Measurements from ENCODE around the gene NXPH4.
A peak's percentile ranks its signal among the peaks of the same experiment; 100 is the strongest.

Gene NXPH4

DNA sequence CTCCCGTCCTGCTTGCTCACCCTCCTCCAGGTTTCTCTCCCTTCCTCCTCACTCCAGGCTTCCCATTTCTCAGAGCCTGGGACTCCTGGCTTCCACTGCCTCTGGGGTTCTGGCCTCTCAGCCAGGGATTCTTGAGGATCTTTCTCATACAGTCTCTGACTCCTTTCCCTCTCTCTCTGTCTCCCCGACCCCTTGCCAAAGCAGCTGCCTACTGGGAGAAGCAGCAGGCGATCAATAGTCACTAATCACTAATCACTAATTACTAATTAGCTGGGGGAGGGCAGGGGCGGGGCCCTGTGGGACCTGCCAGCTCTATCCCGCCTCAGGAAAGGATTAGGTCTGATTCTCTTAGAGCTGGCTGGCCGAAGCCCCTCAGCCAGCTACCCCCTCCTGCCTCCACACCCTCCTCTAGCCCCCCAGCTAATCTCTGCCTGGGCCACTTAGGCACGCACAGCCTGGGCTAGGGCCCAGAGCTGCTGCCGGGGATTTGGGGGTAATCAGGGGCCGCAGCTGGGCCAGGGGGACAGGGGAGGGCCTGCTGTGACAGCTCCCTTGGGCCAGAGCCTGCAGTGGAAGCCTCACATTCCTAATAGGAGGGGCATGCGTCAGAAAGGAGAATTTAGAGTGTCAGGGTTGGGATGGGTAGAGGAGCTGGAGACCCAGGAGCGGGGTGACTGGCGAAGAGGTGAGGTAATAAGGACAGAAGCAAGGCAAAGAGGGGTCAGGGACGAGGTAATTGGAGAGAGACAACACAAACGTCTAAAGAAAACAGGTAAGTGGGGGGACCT lies 2.8 kb downstream of the NXPH4 start:
- no peak for DNase-seq (ENCODE audit: low read depth)

- no peak for DNase-seq (ENCODE audit: low read depth)
Measured at GRCh38 chr12:57219993-57220754, 3.6 kb downstream of the NXPH4 start.

GRCh38 chr12:57220770-57221168 lies 4.2 kb downstream of the NXPH4 start:
- DNase-seq (ENCODE audit: low read depth): no peak

GRCh38 chr12:57221169-57221917 lies 4.7 kb downstream of the NXPH4 start:
- DNase-seq (ENCODE audit: low read depth): no peak

GRCh38 chr12:57222286-57223190 lies 5.9 kb downstream of the NXPH4 start:
- DNase-seq (ENCODE audit: low read depth): no peak

DNA sequence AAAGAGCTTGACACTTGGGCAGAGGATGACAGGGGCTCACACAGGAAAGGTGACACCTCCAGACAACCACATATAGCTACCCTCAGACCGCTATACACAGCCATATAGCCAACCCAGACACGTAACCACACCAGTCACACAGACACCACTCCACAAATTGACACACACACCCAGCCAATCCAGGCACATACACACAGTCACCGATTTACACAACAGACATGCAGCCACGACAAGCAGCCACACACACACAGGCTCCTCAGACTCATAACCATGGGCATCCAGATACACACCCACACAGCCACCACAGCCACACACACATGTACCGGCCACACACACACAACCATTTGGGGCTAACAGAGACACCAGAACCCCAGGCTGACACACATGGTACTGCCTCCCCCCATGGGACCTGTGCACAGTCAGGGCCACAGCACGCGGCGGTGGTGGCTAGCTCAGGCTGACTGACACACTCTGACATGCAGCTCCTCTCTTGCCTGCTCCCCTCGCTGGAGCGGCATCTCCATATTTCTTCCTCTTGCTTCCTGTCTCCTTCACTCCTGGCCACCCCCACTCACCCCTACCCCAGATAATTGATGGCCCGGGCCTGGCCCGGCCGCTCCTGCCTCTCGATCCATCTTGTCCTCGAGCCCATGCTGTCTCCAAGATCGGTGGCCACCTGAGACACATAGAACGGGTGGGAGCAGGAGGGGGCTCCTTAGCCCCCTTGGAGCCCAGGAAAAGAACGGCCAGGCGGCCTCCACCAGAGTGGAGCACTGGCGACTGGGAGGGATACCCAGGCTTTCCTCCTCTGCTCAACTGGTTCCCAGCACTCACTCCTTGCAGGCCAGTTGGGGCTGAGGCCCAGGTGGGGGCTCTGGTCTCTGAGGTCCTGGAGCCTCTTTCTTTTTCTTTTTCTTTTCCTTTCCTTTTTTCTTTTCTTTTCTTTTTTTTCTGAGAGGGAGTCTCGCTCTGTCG lies 6.9 kb downstream of the NXPH4 start:
- DNase-seq (ENCODE audit: low read depth): no peak

DNA sequence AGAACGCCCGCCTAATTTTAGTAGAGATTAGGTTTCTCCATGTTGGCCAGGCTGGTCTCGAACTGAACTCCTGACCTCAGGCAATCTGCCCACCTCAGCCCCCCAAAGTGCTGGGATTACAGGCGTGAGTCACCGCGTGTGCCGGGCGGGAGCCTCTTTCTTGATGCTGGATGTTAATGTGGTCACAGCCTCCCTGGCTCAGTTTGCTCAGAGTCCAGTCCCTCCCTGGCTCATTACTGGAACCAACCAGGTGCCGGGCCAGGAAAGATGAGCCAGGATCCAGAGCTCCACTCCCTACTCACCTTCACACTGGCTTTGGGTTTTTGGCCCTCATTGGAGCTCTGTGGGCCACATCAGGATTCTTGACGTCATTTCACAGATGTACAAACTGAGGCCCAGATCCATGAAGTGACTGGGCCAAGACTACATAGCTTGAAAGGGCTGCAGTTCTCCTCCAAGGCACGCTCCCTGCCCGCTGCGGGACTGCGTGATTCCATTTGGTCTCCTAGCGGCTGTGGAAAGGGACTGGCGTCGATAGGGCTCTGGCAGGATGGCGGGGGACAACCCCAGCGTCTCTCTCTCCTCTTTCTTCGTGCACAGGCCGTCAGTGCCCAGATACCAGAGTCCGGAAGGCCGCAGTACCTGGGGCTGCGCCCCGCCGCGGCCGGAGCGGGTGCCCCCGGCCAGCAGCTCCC lies 7.8 kb downstream of the NXPH4 start:
- no peak for DNase-seq (ENCODE audit: low read depth)

DNA sequence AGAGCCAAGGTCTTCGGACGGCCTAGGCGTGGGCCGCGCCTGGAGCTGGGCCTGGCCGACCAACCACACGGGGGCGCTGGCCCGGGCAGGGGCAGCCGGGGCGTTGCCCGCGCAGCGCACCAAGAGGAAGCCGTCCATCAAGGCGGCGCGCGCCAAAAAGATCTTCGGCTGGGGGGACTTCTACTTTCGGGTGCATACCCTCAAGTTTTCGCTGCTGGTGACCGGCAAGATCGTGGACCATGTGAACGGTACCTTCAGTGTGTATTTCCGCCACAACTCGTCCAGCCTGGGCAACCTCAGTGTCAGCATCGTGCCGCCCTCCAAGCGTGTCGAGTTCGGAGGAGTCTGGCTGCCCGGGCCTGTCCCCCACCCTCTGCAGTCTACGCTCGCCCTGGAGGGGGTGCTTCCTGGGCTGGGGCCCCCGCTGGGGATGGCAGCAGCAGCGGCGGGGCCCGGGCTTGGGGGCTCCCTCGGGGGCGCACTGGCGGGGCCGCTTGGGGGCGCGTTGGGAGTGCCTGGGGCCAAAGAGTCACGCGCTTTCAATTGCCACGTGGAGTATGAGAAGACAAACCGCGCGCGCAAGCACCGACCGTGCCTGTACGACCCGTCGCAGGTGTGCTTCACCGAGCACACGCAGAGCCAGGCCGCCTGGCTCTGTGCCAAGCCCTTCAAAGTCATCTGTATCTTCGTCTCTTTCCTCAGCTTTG lies 8.5 kb downstream of the NXPH4 start:
- no peak for DNase-seq (ENCODE audit: low read depth)

GRCh38 chr12:57225680-57226210 lies 9.2 kb downstream of the NXPH4 start:
- DNase-seq (ENCODE audit: low read depth): no peak

DNA sequence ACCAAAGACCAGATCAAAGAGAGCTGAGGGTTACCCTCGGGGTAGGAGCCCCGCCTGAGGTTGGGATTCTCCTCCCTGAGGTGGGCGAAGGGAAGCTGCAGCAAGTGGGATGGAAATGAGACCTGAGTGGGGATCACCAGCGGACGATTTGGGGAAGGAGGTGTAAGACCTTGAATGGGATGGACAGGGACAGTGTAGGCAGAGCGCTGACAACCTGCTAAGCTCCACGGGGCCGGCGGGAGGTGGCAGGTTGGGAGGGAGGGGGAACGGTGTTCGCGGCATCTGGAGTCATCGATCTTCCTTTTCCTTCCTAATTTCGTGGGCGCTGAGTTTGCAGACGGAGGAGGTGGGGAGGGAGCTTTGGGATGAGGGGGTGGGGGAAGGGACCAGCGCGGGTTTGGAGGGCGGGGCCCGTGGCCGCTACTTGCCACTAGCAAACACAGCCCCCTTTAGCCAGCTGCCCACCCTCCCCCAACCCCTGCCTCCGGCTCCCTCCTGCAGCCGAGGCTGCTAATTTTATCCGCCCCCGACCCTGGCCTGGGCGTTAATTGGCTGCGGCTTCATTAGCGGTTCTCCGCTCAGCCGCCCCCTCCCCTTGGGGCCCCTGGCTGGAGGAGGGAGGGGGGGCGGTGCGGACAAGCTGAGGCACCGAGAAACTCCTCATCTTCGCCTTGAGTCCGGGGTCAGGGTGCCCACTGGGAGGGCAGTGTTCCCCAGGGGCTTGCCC lies 10.2 kb downstream of the NXPH4 start:
- DNase-seq (ENCODE audit: low read depth): no peak

DNA sequence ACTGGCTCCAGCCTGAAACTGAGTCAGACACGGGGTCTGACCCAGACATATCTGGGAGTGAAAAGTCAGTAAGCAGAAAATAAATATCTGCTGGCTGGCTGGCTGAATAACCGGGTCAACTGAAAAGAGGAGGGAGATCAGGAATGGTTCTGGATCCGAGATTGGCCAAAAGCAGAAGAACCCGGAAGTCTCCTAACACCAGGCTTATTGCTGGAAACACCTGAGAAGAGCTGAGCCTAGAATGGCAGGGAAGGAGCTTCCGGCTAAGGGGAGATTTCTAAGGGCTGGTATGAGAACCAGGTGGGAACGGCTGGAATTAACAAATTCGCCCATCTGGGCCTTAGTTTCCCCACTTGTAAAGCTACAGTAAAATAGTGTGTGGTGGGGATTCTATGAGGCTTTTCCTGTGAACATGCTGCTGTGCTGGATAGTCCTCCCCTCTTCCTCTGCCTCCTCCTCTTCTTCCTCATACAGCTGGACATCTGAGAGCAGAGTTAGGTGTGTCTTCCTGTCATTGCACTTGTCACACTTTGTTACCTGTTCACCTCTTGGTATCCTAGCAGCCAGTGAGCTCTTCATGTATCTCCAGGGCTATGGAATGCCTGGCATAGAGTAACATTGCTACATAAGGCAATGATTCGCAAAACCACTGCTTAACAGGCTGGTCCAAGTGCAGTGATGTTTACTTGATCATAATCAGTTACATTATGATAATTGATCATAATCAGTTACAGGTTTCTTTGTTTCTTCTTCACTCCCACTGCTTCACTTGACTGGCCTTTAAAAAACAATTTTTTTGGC lies 10.9 kb downstream of the NXPH4 start:
- DNase-seq (ENCODE audit: low read depth): no peak

DNA sequence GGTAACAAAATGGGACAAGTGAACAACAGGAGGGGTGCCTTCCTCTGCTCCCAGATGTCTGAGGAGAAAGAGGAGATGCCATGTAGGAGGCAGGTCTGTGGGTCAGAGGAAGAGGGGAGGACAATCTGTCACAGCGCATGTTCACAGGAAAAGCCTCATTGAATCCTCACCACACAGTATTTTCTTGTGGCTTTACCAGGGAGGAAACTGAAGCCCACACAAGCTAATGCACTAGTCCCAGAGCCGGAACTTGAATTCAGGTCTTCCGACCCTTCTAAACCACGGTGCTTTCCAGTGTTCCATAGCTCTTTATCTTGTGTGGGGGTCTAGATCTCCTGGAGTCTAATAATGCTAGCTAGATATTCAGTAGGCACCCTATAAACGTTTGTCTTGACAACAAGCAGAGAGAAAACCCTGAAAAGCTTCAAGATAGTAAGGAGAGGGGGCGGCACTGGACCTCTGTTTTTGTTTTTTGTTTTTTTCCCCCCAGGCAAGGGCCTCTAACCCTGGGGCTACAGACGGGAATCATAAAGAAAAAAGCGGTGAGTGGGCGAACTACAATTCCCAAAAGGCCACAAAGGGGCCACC lies 12.5 kb downstream of the NXPH4 start:
- DNase-seq (ENCODE audit: low read depth): no peak

- DNase-seq (ENCODE audit: low read depth): peak; percentile 85
Measured at GRCh38 chr12:57229634-57230380, 13.2 kb downstream of the NXPH4 start, which contains the start of gene SHMT2. TSS of gene SHMT2 (plus strand) at chr12:57229711. CDS start at chr12:57229779, 68 bp downstream.

- no peak for DNase-seq (ENCODE audit: low read depth)
Measured at GRCh38 chr12:57230381-57231155, 14.0 kb downstream of the NXPH4 start.

GRCh38 chr12:57231276-57232021 lies 14.9 kb downstream of the NXPH4 start:
- DNase-seq (ENCODE audit: low read depth): no peak
